ENCODE results near the gene MYO1E.
A peak's percentile ranks its signal among the peaks of the same experiment; 100 is the strongest.

Gene MYO1E

GRCh38 chr15:59313641-59314332 lies 58.9 kb downstream of the MYO1E start:
- ATAC-seq = peak; percentile 71

GRCh38 chr15:59312205-59312604 lies 60.5 kb downstream of the MYO1E start:
- TF ChIP-seq ZFP3 (CRISPR knock-in tag; IDR thresholded peaks at IDR 0.05) (no peak), BACH2 (CRISPR knock-in tag; IDR thresholded peaks at IDR 0.05; ENCODE audit: borderline replicate concordance) (no peak), ISL1 (CRISPR knock-in tag; IDR thresholded peaks at IDR 0.05) (no peak), PPARA (CRISPR knock-in tag; IDR thresholded peaks at IDR 0.05; ENCODE audit: borderline replicate concordance) (no peak), ESRRG (CRISPR knock-in tag; IDR thresholded peaks at IDR 0.05) (no peak), SNAI2 (CRISPR knock-in tag; IDR thresholded peaks at IDR 0.05) (no peak), OSR1 (CRISPR knock-in tag; IDR thresholded peaks at IDR 0.05) (no peak), ZC3H10 (CRISPR knock-in tag; IDR thresholded peaks at IDR 0.05) (no peak), ZNF70 (CRISPR knock-in tag; IDR thresholded peaks at IDR 0.05) (no peak), RARB (CRISPR knock-in tag; IDR thresholded peaks at IDR 0.05) (no peak), ZFP30 (CRISPR knock-in tag; IDR thresholded peaks at IDR 0.05) (no peak), ZNF8 (CRISPR knock-in tag; IDR thresholded peaks at IDR 0.05) (no peak), CSRNP3 (CRISPR knock-in tag; IDR thresholded peaks at IDR 0.05) (no peak)
- TF ChIP-seq, protein P1, sequence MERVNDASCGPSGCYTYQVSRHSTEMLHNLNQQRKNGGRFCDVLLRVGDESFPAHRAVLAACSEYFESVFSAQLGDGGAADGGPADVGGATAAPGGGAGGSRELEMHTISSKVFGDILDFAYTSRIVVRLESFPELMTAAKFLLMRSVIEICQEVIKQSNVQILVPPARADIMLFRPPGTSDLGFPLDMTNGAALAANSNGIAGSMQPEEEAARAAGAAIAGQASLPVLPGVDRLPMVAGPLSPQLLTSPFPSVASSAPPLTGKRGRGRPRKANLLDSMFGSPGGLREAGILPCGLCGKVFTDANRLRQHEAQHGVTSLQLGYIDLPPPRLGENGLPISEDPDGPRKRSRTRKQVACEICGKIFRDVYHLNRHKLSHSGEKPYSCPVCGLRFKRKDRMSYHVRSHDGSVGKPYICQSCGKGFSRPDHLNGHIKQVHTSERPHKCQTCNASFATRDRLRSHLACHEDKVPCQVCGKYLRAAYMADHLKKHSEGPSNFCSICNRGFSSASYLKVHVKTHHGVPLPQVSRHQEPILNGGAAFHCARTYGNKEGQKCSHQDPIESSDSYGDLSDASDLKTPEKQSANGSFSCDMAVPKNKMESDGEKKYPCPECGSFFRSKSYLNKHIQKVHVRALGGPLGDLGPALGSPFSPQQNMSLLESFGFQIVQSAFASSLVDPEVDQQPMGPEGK (CRISPR knock-in tag; IDR thresholded peaks at IDR 0.05; ENCODE audit: borderline replicate concordance) = no peak
- TF ChIP-seq, protein P2, sequence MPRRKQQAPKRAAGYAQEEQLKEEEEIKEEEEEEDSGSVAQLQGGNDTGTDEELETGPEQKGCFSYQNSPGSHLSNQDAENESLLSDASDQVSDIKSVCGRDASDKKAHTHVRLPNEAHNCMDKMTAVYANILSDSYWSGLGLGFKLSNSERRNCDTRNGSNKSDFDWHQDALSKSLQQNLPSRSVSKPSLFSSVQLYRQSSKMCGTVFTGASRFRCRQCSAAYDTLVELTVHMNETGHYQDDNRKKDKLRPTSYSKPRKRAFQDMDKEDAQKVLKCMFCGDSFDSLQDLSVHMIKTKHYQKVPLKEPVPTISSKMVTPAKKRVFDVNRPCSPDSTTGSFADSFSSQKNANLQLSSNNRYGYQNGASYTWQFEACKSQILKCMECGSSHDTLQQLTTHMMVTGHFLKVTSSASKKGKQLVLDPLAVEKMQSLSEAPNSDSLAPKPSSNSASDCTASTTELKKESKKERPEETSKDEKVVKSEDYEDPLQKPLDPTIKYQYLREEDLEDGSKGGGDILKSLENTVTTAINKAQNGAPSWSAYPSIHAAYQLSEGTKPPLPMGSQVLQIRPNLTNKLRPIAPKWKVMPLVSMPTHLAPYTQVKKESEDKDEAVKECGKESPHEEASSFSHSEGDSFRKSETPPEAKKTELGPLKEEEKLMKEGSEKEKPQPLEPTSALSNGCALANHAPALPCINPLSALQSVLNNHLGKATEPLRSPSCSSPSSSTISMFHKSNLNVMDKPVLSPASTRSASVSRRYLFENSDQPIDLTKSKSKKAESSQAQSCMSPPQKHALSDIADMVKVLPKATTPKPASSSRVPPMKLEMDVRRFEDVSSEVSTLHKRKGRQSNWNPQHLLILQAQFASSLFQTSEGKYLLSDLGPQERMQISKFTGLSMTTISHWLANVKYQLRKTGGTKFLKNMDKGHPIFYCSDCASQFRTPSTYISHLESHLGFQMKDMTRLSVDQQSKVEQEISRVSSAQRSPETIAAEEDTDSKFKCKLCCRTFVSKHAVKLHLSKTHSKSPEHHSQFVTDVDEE (CRISPR knock-in tag; IDR thresholded peaks at IDR 0.05) = no peak
- no peak for ATAC-seq

More at GRCh38 chr15:59313641-59314332, 58.9 kb downstream of the MYO1E start:
- no peak for TF ChIP-seq SNAI2 (CRISPR knock-in tag; IDR thresholded peaks at IDR 0.05)
- no peak for TF ChIP-seq PPARA (CRISPR knock-in tag; IDR thresholded peaks at IDR 0.05; ENCODE audit: borderline replicate concordance)
- 0 out of 2 replicates have a peak, but pooled peaks have one; percentile 9 for TF ChIP-seq ISL1 (CRISPR knock-in tag; IDR thresholded peaks at IDR 0.05)
- TF ChIP-seq, protein P2 (CRISPR knock-in tag; IDR thresholded peaks at IDR 0.05) = no peak

GRCh38 chr15:59311195-59311594 lies 61.5 kb downstream of the MYO1E start:
- no peak for ATAC-seq
- no peak for TF ChIP-seq ZNF565 (CRISPR knock-in tag; conservative IDR thresholded peaks at IDR 0.05; ENCODE audit: low read depth)
- TF ChIP-seq ZNF8 (CRISPR knock-in tag; IDR thresholded peaks at IDR 0.05) = no peak
- TF ChIP-seq, protein P2 (CRISPR knock-in tag; IDR thresholded peaks at IDR 0.05) = no peak
- TF ChIP-seq, protein P1 (CRISPR knock-in tag; IDR thresholded peaks at IDR 0.05; ENCODE audit: borderline replicate concordance) = no peak
- TF ChIP-seq ZNF70 (CRISPR knock-in tag; IDR thresholded peaks at IDR 0.05) = no peak
- TF ChIP-seq PPARA (CRISPR knock-in tag; IDR thresholded peaks at IDR 0.05; ENCODE audit: borderline replicate concordance) = no peak
- TF ChIP-seq ZFP3 (CRISPR knock-in tag; IDR thresholded peaks at IDR 0.05) = no peak
